ENCODE data around the gene HDAC2.

The HDAC2 gene

DNA sequence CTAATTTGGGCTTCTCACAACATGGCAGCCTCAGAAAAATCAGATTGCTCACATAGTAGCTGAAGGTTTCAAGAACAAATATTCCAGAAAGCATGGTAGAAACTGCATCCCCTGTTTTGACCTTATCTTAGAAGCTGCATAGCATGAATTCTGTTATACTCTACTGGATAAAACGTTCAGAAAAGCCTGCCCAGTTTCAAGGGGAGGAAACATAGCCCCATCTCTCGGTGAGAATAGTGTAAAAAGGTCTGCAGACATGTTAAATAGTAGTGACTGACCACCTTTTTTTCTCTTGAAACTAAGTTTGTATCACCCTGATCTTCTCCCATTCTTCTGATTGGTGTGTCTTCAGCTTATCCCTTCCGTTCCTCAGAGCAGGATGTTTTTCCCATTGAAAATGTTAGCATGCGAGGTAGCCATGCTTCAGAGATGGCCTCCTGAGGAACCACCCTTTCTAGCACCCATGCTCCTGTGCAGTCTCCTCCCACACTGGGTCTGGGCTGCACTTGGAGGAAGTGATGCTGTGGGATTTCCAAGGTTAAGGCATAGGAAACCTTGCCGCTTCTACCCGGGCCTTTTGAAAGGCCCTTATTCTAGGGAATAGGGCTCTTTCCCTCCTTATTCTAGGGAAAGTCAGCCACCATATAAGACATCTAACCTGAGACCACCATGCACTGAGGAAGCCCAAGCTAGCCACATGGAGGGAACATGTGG is 63.7 kb downstream of the HDAC2 start:
- DNase-seq, result no peak

DNA sequence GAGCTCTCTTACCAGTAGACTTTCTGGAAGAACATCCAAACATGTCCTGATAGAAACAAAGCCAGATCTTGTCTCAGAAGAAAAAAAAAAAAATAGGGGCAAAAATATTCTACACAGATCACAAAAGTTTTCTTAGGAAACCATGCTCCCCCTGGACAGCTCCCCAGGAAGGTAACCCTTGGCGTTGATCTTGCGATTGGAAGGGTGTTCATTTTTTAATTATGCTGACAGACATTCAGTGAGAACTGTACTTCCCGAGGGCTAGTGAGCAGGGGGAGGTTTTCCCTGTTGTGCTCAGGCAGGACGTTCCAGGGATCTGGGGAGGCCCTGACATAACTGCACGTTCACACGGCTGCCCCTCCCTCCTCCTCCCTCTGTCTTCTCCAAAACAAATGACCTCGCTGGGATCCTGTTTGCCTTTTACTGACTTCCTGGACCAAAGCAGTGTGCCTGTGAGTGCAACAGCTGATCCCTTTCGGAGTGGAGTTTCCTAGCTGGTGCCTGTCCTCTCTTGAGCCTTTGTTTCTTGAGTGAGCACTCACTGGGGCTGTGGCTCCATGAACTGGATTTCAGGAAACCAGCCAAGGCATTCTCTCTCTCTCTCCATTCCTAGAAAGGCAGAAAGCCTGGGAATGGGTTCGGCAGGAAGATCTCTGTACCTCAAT is 67.2 kb downstream of the HDAC2 start:
- no peak for DNase-seq

DNA sequence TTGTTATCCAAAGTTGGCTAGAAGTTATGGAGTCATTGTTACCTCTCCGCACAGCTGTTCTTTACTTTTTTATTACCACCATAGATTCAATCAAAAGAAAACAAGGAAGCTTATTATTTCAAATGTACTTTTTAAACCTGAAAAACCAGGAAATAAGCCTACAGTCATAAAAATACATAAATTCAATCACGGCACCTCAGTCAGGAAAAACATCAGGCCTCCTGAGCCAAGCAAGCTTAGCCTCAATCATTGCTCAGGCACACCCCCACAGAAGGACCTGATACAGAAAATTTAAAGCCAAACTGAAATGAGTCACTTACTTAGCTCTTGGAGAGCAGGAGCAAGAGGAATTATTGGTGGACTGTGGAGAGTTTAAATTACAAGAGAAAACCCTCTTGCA is 69.5 kb downstream of the HDAC2 start:
- no peak for DNase-seq

DNA sequence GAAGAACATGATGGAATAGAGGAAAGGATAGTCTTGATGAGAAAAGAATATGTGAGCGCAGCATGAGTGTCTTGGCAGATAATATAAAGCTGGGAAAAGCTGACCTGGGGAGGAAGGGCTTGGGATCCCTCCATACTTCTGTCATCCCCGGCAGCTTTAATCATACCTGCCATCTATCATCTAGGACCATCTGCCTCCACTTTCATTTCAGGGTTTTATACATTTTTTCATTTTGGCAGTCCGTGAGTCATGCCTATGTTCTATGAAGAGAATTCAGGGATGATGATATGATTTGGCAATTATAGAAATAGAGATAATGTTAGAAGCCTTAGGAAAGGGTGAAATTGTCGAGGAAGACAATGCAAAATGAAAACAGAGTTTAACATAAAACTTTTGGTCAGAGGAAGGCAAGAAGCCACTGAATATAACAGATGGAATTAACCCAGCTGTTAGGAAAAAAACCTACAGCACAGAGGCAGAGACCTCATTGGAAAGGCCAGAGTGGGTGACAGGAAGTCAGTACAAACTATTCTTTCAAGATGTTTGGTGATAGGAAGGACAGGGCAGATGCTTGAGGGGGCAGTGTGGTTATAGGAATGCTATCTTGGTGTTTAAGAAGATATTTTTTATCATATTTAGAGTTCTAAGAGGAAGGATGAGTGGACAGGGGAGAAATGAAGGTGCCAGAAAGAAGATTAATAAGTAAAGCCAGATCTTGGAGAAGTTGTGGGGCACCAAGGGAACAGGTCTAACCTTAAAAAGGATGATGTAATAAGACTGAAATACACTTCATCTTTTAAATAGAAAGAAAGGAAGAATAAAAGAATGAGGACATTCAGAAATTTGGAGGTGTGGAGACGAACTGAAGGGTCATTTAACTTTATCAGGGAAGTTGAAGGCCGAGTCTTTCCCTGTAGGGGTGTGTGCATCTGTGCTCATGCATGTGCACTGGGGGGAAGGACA is 76.0 kb downstream of the HDAC2 start:
- no peak for DNase-seq

DNA sequence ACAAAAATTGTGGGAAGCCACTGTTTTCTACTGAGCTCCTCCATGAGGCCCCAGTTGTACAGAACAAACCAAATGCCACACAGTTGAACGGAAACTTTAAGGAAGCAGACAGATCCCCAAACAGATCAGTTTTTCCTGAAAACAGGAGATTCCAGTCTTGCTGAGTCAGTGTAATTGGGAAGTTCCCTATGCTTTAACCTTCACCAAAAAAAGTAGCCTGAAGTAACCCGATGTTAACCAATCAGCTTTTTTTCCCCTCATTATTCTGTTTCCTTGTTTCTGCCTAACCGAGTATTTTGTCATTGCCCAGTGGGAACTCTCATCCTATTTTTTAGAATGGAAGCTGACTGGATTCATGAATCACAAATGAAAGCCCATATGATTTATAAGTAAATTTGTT is 77.1 kb downstream of the HDAC2 start:
- DNase-seq, result no peak

DNA sequence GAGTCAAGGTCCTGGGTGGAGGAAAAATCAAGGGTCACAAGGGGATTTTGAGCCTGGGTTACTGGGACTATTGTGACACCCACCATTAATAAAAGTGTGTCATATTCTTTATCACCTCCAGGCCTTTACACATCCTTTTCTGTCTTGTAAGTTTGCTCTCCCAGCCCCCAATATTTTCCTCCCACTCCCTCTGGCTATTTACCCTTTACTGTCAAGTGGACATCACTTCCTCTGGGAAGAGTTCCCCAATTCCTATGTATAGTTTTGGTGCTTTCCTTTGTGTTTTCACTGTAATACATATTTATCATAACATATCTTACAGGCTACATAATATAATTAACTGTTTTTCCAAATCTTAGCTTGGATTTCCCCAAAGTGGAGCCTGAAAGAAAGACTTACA is 77.5 kb downstream of the HDAC2 start:
- no peak for DNase-seq

DNA sequence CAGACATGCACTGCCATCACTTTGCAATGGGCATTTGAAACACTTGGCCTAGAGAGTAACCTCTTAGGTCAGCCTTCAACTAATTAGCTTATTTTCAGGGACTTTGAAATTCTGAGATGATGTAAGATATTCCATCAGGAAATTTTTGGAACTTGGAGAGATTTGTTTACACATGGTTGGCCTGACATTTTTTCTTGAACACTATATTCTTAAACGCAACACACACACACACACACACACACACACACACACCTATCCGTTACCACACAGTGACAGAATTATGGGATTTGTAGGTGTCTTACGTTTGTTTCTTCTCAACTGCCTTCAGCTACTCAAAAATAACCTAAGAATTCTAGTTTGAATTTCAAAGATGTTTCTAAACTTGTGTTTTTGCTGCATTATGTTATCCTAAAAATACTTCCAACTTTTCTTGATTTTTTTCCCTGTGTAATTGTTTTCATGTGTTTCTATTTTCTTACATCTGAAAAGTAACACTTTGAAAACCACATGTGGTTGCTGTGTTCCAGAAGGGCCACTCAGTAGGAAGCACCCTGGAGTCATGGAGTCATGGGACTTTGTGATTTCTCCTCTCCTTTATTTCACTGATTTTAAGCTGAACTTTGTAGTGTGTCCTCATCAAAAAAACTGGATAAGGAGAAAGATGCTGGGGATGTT is 81.9 kb downstream of the HDAC2 start:
- no peak for DNase-seq

DNA sequence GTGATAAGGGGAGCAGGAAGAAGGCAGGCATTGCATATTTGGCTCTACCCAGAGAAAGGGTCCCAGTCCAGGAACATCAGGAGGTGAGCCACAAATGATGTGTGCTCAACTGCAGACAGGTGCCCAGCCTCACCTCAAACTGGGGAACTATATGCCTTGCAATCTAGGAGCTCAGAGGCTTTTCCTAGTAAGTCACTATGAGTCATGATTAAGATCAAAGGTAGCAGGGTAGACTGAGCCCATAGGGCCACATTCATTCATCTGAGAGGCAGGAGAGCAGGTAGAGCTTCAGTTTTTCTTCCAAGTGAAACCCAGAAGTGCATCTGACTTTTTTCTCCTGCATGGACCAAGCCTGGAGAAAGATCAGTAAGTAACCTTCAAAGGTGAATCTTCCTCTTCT is 82.5 kb downstream of the HDAC2 start:
- no peak for DNase-seq

DNA sequence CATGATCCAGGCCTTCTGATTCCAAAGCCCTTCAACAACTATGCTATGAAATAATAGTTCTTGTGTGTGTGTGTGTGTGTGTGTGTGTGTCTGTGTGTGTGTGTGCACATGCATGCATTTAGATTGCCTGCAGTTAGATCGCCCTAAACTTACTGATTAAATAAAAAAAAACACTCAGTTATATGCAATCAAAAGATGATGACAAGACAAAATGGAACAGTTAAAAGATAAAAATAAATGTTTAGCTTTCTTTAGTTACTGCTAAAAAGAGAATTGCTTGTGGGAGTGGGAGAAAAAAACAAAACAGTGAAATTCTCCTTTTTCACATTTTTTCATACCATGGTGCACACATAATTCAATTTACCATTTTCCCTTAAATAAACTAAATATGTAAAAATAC is 84.4 kb downstream of the HDAC2 start:
- no peak for DNase-seq

DNA sequence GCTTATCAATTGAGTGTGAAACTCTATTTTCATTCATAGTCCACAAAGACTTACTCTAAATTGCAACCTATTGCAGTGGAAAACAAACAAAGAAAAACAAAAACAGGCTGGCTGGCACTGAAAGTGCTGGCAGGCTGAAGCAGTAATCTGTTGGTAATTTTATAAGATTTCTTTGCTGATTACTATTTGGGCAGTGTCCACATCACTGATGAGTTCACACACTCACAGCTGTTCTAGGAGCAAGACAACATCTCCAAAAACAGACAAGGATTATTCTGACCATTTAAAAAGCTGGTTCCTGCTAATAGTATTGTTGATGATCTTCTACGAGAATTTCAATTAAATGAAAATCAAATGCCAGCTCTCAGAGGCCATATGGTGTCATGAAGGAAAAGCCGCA is 86.9 kb downstream of the HDAC2 start:
- DNase-seq, result no peak
